Measurements from ENCODE around the gene PLXNA3.

DNA sequence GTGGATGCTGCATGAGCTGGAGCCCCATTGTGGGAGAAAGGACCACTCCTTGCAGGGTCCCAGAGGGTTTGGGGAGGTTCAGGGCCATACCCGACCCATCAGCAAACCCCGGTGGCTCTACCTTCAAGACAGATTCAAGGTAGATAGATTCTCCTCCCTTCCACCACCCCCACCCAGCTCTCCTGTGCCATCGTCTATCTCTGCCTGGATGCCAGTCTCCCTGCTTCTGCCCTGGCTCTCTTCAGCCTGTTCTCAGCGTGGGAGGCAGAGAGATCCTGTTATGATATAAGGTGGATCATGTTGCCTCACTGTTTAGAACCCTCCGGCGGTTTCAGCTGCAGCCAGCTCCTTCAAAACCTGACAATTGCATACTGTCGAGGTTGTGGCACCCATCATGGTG is 15.6 kb downstream of the PLXNA3 start:
- TF ChIP-seq, protein P1, sequence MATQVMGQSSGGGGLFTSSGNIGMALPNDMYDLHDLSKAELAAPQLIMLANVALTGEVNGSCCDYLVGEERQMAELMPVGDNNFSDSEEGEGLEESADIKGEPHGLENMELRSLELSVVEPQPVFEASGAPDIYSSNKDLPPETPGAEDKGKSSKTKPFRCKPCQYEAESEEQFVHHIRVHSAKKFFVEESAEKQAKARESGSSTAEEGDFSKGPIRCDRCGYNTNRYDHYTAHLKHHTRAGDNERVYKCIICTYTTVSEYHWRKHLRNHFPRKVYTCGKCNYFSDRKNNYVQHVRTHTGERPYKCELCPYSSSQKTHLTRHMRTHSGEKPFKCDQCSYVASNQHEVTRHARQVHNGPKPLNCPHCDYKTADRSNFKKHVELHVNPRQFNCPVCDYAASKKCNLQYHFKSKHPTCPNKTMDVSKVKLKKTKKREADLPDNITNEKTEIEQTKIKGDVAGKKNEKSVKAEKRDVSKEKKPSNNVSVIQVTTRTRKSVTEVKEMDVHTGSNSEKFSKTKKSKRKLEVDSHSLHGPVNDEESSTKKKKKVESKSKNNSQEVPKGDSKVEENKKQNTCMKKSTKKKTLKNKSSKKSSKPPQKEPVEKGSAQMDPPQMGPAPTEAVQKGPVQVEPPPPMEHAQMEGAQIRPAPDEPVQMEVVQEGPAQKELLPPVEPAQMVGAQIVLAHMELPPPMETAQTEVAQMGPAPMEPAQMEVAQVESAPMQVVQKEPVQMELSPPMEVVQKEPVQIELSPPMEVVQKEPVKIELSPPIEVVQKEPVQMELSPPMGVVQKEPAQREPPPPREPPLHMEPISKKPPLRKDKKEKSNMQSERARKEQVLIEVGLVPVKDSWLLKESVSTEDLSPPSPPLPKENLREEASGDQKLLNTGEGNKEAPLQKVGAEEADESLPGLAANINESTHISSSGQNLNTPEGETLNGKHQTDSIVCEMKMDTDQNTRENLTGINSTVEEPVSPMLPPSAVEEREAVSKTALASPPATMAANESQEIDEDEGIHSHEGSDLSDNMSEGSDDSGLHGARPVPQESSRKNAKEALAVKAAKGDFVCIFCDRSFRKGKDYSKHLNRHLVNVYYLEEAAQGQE (IDR thresholded peaks at IDR 0.05; ENCODE audit: unreplicated experiment): no peak
- TF ChIP-seq, protein P2, sequence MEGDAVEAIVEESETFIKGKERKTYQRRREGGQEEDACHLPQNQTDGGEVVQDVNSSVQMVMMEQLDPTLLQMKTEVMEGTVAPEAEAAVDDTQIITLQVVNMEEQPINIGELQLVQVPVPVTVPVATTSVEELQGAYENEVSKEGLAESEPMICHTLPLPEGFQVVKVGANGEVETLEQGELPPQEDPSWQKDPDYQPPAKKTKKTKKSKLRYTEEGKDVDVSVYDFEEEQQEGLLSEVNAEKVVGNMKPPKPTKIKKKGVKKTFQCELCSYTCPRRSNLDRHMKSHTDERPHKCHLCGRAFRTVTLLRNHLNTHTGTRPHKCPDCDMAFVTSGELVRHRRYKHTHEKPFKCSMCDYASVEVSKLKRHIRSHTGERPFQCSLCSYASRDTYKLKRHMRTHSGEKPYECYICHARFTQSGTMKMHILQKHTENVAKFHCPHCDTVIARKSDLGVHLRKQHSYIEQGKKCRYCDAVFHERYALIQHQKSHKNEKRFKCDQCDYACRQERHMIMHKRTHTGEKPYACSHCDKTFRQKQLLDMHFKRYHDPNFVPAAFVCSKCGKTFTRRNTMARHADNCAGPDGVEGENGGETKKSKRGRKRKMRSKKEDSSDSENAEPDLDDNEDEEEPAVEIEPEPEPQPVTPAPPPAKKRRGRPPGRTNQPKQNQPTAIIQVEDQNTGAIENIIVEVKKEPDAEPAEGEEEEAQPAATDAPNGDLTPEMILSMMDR (conservative IDR thresholded peaks at IDR 0.05; ENCODE audit: low read depth in 2 of 2): no peak
- TF ChIP-seq POLR2AphosphoS5 (IDR thresholded peaks at IDR 0.05; ENCODE audit: low read depth) (no peak), EZH2 (IDR thresholded peaks at IDR 0.05; ENCODE audit: low read depth, unreplicated experiment) (no peak), JUNB (IDR thresholded peaks at IDR 0.05; ENCODE audit: unreplicated experiment) (no peak), CREB1 (CRISPR knock-in tag; IDR thresholded peaks at IDR 0.05; ENCODE audit: low read depth) (no peak), EZH2phosphoT487 (IDR thresholded peaks at IDR 0.05; ENCODE audit: unreplicated experiment) (no peak), ZNF331 (CRISPR knock-in tag; IDR thresholded peaks at IDR 0.05; ENCODE audit: low read depth) (no peak), ZNF114 (CRISPR knock-in tag; IDR thresholded peaks at IDR 0.05) (no peak), NANOG (IDR thresholded peaks at IDR 0.05; ENCODE audit: borderline replicate concordance) (no peak)

All from GM23338 (cell line).